Cardiac fibroblast (primary cell): ENCODE results near the gene NFAT5.

ENCODE experiments used
- DNase-seq, 2 donors: peaks; one replicate each; pipeline versions ENCODE4 v3.0.0 to v3.0.0-alpha.2; 2010; ENCODE audit warnings: low read depth in 2 of 2
- H3K4me3 ChIP-seq, 2 donors: replicated peaks in 1 of 2; 1 replicate in 1 of 2; 2 replicates in 1 of 2; pipeline ENCODE4 v1.5.1; 2011; ENCODE audit warnings: low read depth in 2 of 2, low read length in 2 of 2, mild to moderate bottlenecking in 2 of 2, moderate library complexity in 1 of 2
- TF ChIP-seq, protein P1 (sequence below): IDR thresholded peaks from one replicate; pipeline ENCODE4 v1.5.1; 2011; ENCODE audit warnings: low read depth, mild to moderate bottlenecking, low read length, inconsistent platforms

Gene NFAT5

DNA sequence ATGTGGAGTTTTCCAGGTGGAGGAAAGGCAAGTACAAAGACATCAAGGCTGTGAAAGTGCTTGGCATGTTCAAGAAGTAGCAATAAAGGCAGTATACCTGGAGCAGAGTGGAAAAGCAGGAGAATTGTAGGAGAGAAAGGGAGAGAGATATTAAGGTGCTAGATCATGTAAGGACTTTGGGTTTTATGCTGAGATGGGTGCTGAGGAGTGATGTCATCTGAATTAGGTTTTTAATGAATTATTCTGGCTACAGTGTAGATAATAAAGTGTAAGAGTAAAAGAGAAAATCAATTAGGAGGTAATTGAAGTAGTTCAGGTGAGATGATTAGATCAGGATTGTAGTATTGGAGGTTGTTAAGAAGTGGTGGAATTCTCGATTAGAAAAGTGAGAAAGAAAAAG lies 34.0 kb downstream of the NFAT5 start:
- H3K4me3 ChIP-seq = no peak overlapping the region
- no peak for DNase-seq
- TF ChIP-seq, protein P1, sequence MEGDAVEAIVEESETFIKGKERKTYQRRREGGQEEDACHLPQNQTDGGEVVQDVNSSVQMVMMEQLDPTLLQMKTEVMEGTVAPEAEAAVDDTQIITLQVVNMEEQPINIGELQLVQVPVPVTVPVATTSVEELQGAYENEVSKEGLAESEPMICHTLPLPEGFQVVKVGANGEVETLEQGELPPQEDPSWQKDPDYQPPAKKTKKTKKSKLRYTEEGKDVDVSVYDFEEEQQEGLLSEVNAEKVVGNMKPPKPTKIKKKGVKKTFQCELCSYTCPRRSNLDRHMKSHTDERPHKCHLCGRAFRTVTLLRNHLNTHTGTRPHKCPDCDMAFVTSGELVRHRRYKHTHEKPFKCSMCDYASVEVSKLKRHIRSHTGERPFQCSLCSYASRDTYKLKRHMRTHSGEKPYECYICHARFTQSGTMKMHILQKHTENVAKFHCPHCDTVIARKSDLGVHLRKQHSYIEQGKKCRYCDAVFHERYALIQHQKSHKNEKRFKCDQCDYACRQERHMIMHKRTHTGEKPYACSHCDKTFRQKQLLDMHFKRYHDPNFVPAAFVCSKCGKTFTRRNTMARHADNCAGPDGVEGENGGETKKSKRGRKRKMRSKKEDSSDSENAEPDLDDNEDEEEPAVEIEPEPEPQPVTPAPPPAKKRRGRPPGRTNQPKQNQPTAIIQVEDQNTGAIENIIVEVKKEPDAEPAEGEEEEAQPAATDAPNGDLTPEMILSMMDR = no peak

DNA sequence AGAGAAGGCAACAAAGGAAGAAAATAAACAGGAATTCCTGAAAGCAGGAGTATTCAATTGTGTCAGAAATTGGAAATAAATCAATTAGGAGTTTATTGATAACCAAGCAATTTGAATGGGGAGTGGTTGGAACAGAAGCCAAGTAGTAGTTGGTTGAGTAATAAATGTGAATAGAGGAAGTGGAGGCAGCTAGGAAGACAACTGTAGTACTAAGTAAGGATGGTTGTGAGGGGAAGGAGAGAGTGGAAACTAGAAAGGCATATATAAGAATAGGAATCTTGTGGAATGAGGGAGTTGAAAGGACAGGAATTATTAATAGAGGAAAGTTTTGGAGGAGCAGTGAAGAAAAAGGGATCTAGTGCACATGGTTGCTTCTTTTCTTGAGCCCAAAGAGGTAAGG lies 34.4 kb downstream of the NFAT5 start:
- DNase-seq = no peak
- no peak overlapping the region for H3K4me3 ChIP-seq
- TF ChIP-seq, protein P1 = no peak

DNA sequence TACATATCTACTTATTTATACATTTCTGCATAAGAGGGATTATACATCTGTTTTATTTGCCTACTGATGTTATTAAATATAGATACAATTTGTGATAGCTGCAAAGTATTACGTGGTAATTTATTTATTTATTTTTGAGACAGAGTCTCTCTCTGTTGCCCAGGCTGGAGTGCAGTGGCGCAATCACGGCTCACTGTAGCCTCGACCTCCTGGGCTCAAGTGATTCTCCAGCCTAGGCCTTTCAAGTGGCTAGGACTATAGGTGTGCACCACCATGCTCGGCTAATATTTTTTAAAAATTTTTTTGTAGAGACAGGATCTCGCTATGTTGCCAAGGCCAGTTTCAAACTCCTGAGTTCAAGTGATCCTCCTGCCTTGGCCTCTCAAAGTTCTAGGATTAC lies 35.5 kb downstream of the NFAT5 start:
- TF ChIP-seq, protein P1 = no peak
- H3K4me3 ChIP-seq = no peak overlapping the region
- no peak for DNase-seq

DNA sequence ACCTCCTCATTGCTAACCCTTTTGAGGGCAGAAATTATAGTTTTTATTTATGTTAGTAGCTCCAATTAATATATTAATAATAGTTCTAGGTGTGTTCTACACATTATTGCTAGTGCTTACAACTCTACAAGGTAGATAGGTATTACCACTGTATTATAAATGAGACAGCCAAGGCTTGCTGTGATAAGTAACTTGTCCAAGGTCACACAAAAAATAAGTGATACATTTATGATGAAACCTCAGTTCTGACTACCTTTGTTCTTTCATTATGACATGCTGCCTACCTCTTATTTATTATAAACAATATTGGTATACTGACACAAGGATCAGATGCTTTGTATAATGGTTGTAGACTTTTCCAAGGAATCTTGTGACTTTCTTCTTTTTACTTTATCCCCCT lies 41.2 kb downstream of the NFAT5 start:
- no peak for DNase-seq

DNA sequence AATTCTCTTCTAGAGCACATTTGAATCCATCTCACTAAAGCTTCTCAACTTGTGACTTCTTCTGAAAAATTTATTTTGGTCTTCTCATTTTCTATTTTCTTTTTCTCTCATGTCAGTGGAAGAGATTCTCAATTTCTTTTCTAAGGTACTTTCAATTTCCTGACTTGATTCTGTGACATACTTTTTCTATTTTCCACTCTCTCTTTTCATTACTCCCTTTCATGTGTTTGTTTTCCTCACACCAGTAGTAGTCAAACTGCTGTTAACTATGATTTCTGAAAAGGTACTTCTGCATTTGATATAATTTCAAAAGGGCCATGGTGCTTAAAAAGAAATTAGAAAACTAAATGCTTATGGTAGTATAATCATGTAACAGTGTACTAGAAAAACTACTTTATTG lies 41.9 kb downstream of the NFAT5 start:
- TF ChIP-seq, protein P1 = no peak
- no peak for DNase-seq
- no peak overlapping the region for H3K4me3 ChIP-seq

More for the DNA sequence above, 41.2 kb downstream of the NFAT5 start:
- H3K4me3 ChIP-seq = no peak overlapping the region
- TF ChIP-seq, protein P1 = no peak

DNA sequence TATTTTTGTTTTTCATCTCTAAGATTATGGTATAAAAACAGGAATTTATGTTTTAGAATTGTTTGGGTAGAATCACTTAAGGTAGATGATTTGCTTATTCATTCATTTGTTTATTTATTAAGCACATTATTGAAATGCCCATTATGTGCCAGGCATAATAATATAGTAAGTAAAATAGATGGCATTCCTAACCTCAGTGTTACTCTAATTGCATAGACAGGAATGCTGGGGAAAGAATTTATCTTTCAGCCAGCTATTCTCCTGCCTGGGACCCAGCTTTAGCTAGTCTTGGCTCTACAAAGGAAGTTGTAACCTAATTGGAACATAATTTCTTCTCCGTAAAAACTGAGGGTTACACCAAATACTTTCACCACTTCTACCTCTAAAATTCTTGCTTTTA lies 44.6 kb downstream of the NFAT5 start:
- DNase-seq = no peak
- H3K4me3 ChIP-seq = no peak overlapping the region
- TF ChIP-seq, protein P1 = no peak

DNA sequence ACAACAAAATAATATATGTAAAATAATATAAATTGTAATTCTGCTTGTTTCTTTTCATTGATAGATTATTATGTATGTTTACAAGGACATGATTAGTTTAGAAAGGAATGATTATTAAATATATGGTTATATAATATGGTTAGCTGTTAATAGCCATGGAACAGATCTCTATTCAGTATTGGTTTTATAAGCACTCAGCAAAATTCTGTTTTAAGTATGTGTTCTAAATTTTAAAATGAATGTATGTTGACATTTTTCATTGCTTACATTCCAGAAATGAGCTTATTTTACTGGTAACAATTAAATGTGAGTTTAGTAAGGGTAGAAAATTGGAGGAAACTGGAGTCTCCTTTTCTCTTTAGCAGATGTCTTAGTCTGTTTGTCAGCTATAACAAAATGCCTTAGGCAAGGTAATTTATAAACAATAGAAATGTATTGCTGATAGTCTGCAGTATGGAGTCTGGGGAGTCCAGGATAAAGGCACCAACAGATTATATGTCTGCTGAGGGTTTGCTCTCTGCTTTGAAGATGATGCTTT lies 45.4 kb downstream of the NFAT5 start:
- TF ChIP-seq, protein P1 = no peak
- DNase-seq = no peak
- no peak overlapping the region for H3K4me3 ChIP-seq
